HS-5 (cell line): ENCODE measurements around the gene KCNMA1.

Experiments used
- DNase-seq: peaks from one replicate; pipeline ENCODE4 v3.0.0-alpha.2; 2012; ENCODE audit warnings: low read depth

KCNMA1 gene

DNA sequence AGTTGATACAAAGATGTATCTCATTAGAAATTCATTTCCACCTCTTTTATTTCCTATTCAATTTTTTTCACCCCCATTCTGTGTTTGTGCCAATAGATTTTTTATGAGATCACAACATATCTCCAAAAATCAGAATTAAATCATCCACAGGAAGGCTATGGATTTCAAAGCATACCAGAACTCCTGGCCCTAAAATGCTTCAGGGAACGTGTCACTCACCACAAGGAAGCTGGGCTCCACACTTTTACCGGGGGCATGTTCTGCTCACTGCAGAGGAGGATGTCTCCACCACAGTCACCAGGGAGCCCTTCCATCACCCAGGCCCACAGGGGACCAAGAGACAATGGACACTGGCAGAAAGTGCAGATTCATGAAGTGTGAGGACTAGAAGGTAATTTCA, 456.8 kb downstream of the KCNMA1 start:
- peak; percentile 32 for DNase-seq

DNA sequence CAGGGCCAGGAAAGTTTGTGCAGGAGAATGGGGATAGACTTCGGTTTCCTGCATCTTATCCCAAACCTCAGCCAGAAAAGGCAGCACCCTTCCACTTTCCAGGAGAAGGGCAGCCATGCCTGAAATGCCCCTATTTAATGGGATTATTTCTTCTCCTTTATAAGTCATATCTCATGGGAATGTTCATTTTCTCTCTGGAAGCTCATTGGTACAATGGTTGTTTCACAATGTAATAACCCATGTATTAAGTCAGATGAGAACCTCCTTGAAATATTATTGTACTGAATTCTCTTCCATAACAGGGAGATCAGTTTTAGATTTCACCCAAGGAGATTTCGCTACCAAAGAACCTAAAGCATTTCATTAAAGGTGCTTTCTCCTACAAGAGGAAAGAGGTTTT, 457.5 kb downstream of the KCNMA1 start:
- no peak for DNase-seq

DNA sequence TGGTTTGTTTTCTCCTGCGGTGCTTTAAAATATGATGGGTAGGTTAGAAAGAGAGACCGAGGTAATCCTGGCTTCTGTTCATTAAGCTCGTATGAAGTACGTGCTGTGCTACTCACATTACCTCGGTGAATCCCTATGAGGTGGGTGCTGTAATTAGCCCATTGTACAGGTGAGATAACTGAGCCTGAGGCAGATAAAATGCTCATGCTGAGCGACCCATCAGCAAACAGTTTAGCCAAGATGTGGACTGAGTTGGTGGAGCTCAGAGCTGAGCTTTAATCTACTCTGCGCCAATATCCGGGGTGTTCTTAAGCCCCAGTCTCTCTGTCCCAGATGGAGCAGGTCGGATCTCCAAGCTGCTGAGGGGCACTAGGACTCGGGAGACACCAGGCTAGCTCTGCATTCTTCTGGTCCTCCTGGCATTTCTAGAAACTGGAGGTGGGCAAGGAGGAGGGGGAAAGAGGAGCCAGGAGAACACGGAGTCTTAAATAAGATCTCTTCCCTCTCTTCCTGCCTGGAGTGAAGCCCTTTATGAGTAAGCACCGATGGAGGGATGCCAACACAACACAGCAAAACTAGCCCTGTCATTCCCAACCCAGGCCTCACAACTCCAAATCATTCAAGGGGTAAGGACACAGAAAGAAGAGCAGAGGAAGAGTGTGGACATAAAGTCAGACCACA, 458.5 kb downstream of the KCNMA1 start:
- DNase-seq = peak; percentile 73

DNA sequence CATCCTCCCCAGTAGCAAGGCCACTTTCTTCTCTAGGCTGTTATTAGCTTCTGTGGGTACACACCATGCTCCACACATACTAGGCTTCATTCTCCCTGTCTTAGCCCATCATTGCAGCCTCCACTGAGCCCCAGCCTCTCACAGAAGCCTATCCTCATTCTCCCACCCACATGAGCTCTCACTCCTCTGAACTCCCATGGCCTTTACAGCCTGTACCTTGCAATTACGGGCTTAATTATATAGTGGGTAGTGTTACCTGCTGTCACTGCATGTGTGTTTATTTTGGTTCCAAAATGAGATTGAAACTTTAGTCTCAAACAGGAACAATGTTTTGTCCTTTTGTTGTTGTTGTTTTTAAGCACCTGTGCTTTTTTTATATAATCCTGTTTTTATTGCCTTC, 460.0 kb downstream of the KCNMA1 start:
- DNase-seq = no peak

DNA sequence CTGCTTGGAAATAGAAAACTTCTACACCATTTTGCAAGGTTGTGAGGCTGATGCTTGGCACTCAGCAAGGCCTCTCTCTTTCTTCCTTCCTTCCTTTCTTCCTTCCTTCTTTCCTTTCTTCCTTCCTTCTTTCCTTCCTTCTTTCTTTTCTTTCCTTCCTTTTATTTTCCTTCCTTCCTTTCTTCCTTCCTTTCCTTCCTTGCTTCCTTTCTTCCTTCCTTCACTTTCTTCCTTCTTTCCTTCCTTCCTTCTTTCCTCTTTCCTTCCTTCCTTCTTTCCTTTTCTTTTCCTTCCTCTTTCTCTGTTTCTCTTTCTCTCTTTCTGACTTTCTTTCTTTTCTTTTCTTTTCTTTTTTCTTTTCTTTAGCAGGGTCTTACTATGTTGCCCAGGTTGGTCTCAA, 460.4 kb downstream of the KCNMA1 start:
- no peak for DNase-seq

DNA sequence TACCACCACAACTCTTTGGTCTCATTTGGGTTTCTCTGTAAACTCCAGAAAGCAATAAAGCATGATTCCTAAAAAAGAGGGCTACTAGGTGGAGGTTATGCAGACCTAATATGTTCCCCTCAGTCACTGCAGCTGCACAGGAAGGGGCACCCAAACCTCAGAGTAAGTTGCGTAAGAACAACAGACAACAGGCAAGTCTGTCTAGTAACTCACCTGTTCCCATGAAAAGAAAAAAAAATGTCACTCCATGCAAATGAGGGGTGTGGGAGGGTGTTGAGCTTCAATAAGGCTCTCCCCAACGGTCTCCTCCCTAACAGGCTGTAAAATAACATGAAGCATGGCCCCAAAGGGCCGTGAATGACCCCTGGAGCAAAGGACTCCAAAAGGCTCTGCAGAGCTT, 461.4 kb downstream of the KCNMA1 start:
- DNase-seq = no peak

DNA sequence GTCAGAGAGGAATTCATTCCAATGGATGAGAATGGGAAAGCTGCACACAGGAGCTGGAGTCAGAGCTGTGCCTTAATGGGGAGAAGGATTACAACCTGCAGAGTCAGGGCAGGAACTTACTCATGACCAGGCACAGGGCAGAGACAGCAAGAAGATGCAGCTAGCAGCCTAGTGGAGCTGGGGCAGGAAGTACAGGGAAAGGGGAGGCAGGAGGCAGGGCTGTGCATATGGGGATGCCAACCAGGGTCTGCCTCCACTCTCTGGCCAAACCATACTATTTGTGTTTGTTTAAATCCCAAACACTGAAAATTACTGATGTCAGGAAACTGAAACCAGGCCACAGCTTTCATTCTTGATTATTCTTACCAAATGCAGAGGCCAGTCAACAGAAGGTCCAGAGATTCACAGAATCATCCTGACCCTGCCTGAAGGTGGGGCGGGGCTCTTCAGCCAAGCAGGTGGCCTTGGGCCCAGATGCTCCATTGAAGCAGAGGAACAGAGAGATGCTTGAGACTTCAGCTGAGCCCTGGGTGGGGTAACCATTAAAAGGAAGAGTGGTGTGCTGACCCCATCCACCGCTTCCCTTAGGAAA, 461.9 kb downstream of the KCNMA1 start:
- no peak for DNase-seq

DNA sequence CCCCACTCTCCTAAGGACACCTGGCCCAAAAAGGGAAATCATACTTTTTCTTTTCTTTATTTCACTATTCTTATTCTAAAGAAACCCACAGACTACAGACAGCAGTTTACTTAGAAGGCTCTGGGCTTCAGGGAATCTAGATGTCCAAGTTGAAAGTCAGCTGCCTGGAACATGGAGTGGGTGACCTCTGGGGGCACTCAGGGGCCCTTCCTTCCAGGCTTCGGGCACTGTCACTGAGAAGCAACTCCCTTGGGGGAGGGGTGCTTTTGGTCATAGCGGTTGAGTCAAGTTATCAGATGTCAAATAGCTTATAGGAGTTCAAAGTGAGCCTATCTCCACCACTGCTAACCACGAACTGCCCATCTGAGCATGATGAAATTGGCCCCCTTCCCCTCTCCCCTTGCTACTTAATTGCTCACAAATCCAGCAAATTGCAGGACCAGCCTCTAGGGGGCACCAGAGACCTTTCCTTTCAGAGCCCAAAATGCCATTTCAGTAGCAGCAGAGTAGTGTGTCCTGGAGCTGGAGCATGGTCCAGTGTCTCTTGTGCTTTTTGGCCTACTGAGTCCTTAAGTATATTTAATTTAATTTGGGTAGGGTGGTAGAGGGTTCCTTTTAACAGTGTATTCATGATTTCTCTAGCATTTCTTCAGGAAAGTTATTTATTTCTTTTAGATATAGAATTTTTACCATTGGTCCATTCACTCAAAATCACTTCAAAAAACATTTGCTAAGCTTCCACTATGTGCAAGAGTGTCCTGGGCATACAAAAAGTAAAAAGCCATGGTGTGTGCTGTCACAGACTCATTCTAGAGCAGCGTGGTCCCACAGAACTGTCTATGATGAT, 463.8 kb downstream of the KCNMA1 start:
- DNase-seq = peak; percentile 50

DNA sequence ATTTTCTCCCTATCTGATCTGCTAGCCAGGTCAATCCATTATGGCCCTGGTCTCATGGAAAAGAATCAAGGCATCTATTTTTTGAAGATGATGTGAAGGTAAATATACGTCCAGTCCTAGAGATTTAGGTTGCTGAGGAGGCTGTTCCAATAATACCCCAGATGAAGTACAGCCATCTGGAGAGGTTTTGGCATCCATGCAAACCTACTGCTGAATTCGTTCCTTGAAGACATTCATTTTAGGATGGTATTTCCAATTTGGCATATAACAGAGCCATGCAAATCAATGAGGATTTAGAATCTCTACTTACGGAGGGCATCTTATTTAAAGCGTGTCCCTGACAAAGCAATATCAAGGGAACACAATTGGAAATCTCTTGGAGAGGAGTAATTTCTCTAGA, 465.5 kb downstream of the KCNMA1 start:
- DNase-seq = no peak

DNA sequence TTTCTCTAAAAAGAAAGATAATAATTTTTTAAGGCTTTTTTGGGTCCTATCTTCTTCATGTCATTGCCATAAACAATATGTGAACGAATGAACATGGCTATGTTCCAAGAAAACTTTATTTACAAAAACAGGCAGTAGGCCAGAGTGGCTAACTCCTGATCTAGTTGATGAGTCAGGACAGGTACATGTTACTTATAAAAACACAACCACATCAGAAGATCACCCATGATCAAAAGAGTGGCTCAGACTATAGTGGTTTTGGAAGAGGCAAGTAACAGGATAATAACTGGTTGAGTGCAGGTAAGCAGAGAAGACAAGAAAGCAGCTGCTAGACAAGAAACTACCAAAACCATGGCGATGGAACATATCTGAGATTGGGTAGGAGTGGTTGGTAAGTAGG, 468.7 kb downstream of the KCNMA1 start:
- DNase-seq = no peak

DNA sequence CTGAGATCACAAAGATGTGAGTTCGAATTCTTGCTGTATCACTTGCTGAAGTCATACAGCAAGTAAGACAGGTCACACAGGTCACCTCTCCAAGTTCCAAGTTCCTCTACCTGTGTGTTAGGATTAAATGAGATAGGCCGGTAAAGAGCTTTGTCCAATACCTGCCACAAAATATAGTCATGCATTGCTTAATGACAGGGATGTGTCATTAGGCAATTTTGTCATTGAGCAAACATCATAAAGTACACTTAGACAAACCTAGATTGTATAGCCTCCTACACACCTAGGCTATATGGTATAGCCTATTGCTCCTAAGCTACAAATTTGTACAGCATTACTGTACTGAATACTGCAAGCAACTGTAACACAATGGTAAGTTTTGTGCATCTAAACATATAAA, 469.4 kb downstream of the KCNMA1 start:
- DNase-seq = no peak

DNA sequence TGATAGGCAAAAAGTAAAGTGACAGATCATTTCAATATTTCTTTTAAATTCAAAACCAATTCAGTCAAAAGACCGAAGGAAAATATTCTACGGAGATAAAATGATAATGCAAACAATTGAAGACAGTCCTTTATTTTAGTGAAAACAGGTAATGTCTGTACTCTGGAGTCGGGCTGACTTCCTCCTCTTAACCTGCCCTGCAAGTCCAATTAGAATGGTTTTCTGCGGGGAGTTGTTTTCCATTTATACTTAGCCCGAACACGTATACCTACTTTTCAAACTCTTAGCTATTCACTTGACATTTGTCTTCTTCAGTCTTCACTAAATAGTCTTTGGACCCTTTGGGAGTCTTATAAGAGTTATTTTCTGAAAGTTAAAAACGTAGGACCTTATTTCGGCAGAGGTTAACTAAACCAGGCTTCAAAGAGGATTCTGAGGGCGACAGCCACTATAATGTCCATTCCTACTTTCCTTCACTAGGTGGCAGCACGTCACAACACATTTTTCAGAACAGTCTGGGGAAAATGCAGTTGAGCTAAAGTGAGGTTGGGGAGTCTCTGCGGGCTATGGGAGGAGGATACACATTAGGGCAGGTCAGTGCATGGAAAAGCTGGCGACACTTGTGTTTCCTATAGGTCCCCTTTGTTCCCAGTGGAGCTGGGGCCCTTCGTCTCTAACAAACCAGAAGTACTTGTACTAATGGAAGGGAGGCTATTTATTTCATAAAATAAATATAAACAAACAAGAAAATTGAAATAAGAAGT, 472.0 kb downstream of the KCNMA1 start:
- peak; percentile 38 for DNase-seq

DNA sequence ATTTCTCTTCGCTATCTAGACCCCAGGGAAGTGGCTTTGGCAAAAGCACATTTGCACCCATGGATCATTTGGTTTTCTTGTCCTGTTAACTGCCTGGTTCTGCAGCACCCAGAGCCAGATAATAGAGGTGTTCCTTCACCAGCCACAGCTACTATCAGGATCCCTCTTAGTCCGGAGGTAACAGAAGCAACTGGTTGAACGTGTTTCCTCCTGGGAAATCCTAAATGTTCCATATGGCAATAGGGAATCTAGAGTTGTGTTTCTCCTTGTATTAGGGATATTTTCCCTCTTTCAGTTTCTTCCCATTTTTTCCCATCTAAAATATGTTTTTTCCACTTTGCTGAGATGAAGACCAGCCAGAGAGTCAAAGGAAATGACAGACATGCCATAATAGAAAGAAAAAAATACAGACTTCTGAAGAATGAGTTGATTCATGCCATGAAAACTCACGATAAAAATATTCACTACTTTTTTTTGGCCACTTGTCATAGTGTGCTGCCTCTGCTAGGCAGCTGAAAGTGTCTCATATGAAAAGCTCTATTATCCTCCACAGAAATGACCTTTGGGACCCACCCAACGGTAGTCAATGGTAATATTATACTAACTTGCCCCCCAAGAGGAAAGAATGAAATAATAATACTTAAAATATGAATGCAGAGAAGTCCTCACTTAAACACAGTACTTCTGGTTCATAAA, 472.8 kb downstream of the KCNMA1 start:
- peak; percentile 64 for DNase-seq

DNA sequence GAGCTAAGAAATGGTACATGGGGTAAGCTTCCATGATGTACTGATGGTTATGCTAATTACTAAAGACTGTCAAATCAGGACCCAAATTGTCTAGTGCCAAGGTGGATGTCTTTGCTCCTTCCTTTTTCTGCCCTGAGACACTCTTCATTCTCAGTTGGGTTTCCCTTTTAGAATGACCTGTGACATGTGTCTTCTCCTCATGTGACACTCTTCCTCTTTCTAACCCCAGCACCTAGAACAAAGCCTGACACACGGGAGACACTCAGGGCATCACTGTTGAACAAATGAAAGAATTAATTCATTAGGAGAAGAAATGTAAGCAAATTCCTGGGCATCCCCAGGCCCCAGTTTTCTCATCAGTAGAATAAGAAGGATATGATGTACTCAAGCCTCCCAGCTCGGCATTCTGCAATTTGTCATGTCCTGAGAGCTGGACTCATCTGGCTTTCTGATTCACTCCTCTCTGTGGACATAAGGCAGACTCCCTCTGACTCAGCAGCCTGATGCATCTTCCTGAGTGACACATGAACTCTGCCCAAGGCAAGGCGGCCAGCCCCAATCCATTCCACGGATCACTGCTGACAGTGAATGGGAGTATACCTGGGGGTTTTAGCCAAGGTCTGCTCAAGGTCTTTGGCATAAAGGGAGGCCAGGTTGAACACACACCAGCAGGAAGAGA, 473.8 kb downstream of the KCNMA1 start:
- DNase-seq = peak; percentile 96

DNA sequence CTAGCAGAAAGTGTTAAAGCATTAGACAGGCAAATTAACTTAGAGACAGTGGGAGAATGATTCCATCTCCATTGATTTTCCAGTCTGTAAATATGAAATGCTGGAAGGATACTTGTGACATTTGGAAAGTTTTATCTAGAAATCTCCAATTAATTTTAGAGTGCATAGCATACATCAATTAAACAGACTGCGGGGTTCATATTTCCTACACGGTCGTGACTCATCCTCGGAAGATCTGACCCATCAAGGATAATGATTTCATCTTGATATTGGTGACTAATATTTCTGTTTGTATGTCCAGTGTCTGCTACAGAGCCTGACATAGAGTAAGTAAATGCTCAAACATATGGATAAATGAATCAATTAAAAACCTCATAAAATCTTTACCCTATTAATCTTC, 474.9 kb downstream of the KCNMA1 start:
- DNase-seq = peak; percentile 68

DNA sequence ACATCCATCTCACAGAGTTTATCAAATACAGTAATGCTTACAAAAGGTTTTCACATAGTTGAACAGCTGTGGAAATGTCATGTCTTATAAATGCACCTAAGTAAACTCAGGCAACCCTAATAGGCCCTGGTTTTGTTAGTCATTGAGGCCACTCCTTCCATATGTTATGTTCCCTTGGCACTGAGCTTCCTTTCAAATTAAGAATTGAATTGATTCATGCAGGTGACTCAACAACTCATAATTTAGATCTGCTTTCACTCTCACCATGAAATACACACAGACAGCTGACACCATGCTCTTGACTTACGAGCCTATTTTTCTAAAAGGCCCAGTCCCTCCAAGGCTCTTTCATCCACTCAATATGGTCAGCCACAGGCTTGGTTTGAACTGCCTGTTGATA, 476.9 kb downstream of the KCNMA1 start:
- peak; percentile 91 for DNase-seq

DNA sequence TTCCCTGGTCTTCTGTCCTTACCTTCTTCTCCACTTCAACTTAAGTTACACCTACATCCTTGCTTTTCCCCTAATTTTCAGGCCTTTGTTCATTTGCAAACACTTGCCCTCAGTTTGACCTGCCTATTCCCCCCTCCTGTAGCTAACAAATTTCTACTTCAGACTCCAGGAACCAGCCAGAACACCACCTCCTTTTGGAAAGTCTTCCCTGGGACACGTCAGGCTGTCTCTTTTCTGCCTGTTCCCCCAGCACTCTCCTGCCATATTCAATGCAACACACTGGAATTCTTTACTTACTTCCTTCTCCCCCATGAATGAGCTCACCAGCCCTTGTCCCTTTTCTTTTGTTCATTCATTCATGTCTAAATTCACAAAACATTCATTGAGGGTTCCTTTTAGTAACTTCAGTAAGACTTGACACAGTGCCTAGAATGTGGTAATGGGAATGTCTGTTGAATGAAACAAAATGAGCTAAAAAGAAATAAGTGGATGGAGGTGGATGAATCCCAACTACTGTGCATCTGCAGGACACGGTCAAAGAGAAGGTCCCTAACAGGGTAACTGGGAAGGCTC, 478.0 kb downstream of the KCNMA1 start:
- DNase-seq = no peak

DNA sequence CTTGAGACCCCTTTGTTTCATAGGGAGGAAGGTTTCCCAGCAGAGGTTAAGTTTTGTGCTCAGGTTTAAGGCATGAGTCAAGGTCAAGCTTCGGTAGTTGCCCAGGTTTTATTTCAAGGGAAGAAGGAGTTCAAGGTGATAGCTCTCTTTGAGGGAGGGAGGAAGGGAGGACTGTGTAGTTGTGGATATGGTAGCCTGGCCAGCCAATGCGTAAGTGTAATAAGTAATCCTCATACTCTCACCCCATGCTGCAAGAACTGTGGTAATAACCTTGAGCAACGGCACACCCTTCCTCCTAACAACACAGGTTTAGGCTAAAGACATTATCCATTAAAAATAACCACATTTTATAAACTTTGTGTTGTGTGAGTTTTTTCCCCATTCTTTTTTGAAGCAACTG, 478.9 kb downstream of the KCNMA1 start:
- DNase-seq = no peak

DNA sequence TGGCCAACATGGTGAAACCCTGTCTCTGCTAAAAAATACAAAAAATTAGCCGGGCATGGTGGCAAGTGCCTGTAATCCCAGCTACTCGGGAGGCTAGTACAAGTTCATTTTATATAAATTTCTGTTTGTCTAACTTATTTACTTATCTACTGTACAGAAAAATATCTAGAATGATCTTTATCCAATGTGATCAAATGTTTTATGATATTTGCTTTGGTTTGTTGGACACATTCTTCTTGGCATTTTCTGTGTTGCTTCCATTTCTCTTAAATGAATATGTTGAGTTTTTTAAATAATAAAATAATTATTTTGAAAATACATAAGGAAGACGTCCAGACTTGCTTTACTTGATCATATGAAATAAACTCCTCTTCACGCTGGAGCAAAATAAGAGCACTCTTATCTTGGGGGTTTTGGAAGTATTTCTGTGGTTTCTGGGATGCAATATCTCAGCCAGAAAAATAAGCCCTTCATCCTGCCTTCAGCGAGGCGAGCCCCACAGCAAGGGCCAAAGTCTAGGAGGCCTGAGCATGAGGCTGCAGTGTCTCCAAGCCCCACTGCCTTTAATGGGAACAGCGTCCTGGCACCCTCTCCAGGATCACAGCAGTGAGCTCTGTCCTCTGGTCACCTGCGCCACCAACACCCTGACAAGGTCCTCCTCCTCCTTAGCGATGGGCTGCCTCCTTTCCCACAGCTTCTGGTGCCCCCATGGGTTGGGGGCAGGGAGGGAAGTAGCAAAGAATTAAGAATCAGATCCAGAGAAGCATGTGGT, 480.2 kb downstream of the KCNMA1 start:
- no peak for DNase-seq

DNA sequence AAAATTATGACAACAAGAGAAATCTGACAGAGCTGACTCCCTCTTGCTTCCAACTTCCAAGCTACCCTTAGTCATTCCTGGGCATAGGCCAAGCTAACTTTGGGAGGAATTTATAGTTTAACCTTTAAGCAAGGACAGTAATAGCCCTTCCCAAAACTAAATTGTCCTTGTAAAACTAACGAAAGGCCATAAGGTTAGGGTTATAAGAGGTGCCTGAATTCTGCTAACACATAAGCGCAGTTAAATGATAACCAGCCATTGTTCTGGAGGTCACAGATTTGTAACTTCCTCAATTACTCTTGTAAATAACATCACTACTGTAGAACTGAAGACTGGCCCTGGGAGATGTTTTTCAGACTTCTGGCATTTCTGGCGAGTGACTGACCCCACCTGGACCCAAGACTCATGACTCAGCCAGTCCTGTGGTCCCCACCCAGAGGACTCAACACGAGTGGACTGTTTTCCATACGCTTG, 481.2 kb downstream of the KCNMA1 start:
- peak; percentile 42 for DNase-seq
